ENCODE data around the gene TRIP10.
"Not testable (repeated sequence)": the region's sequence is repeated elsewhere in the genome, so short reads cannot be mapped to it uniquely, and the experiment has no call there.

Gene TRIP10, protein sequence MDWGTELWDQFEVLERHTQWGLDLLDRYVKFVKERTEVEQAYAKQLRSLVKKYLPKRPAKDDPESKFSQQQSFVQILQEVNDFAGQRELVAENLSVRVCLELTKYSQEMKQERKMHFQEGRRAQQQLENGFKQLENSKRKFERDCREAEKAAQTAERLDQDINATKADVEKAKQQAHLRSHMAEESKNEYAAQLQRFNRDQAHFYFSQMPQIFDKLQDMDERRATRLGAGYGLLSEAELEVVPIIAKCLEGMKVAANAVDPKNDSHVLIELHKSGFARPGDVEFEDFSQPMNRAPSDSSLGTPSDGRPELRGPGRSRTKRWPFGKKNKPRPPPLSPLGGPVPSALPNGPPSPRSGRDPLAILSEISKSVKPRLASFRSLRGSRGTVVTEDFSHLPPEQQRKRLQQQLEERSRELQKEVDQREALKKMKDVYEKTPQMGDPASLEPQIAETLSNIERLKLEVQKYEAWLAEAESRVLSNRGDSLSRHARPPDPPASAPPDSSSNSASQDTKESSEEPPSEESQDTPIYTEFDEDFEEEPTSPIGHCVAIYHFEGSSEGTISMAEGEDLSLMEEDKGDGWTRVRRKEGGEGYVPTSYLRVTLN

DNA sequence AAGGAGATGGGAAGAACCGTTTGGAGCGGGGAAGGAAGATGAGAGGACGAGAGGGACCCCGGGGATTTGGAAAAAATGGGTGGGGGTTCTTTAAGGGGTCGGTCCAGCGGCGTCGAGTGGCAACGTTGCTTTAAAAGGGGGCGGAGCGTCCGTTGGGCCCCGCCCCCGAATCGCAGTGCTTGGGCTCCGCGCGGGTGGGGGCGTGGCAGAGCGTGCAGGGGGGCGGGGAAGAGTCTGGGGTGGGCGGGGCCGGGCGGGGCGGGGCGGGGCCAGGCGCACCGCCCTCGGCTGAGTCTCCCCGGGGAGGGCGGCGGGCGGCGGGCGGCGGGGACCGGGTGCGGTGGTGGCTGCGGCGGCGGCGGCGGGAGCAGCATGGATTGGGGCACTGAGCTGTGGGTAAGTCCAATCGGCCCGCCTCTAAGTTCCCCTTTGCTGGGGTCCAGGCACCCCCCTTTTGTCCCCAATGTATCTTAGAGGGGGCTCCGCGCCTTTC, at the start of gene TRIP10:
TRIP10 (plus strand) TSS at position 291 of the 493 bp plus-strand sequence; CDS start at position 373, 82 bp downstream.
- peak; percentile 76 to 82 for DNase-seq

DNA sequence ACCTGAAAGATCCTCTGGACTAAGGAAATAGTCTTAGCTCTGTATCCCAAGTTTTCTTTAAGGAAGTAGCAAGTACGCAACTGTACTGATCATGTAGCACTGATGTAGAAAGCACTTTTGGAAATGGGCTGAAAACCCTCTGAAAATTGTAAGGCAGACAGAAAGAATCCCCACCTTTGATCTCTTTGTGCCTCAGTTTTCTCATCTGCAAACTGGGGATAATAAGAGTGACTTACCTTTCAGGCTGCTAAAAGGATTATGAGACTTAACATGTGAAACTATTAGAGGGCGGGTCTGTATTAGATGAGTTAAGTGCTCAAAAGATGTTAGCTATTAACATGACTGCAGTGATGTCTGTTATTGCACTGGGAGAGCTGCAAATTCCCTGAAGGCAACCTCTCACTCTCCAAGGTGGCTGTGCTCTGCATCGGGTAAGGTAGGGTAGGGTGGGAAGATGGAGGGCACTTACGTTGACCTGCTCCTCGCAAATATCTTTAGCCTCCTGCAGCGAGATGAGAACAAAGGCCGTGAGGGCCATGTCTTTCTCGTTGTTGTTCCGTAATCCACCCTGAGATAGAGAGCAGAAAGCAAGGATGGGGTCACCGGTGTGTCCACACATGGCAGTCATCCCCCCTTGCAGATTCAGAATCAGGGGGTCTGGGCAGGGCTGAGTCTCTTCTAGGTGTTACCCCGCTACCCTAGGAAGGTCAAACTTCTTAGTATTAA, 49.2 kb upstream of the TRIP10 start:
- DNase-seq: no peak

DNA sequence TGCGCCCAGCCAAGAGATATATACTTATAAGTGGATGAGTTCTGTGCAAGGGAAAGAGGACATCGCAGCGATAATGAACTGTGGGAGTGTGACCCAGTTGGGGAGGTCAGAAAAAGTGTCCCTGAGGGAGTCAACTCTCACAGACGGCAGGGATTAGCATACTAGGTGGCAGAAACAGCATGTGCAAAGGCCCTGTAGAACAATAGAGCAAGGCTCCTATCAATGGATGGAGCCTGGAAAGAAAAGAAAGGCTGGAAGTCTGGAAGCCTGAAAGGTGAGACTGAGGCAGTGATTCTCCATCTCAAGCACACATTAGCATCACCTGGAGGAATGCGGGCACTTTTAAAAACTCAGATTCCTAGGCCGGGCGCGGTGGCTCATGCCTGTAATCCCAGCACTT, 48.1 kb upstream of the TRIP10 start:
- no peak for DNase-seq

DNA sequence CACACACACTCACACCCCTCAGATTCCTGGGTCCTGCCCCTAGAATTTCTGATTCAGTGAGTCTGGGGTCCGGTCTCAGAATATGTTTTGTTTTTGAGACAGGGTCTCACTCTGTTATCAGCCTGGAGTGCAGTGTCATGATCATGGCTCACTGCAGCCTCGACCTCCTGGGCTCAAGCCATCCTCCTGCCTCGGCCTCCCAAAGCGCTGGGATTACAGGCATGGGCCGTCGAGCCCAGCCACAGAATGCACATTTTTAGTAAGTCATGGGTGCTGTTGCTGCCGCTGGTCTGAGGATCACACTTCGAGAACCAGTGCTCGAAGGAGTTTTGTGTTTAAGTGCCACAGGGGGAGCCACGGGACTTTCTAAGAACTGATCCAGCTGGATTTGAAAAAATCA, 47.5 kb upstream of the TRIP10 start:
- no peak for DNase-seq

DNA sequence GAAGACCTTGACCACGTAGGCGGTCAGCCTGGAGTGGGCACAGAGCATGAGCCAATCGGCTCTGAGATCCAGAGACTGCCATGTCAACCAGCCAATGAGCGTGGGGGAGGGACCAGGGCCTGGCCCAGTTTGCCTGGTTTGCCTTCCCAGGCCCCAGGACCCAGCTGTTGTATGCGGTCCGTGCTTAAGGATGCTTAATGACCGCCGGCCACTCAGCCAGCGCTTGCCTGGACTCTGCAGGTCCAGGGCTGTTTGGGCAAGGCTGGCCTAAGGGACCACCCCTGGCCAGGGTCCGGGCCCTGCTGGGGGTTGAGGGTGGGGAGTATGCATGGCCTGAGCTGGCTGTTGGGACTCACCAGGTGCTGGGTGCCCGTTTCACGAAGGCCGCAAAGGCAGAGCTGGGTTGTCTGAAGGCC, 46.4 kb upstream of the TRIP10 start:
- DNase-seq: no peak

DNA sequence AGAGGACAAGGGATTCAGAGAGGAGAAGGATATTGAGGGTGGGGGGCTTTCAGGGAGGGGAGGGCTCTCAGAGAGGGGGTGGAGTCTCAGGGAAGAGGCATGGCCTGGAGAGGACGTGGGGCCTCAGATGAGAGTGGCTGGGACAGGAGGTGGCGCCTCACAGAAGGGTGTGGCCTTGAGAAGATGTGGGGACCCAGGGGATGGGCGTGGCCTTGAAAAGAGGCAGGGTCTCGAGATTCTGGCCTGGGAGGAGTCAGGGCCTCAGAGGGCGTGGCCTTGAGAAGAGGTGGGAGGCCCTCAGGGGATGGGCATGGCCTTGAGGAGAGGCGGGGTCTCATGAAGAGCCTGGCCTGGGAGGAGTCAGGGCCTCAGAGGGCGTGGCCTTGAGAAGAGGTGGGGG, 45.8 kb upstream of the TRIP10 start:
- no peak for DNase-seq

DNA sequence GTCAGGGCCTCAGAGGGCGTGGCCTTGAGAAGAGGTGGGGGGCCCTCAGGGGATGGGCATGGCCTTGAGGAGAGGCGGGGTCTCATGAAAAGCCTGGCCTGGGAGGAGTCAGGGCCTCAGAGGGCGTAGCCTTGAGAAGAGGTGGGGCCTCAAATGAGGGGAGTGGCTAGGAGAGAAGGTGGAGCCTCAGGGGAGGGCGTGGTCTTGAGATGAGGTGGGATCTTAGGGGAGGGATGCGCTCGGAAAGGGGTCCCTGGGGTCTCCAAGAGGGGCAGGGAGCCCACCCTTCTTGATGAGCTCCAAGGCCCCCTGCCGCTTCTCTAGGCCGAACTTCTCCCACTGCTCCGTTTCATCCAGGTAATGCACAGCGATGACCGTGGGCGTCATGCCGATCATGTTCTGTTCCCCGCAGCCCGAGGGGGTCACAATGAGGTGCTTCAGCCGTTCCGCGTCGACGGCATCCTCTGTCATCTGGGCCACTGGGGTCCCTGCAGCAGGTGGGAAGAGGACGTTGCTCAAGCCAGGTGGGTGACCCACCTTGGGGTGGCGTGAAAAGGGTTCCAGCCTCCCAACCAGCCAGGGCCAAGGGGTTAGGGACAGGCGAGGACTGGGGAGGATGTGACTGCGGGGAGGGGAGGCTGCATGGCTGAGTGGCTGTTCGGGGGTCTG, 45.2 kb upstream of the TRIP10 start:
- DNase-seq: no peak

DNA sequence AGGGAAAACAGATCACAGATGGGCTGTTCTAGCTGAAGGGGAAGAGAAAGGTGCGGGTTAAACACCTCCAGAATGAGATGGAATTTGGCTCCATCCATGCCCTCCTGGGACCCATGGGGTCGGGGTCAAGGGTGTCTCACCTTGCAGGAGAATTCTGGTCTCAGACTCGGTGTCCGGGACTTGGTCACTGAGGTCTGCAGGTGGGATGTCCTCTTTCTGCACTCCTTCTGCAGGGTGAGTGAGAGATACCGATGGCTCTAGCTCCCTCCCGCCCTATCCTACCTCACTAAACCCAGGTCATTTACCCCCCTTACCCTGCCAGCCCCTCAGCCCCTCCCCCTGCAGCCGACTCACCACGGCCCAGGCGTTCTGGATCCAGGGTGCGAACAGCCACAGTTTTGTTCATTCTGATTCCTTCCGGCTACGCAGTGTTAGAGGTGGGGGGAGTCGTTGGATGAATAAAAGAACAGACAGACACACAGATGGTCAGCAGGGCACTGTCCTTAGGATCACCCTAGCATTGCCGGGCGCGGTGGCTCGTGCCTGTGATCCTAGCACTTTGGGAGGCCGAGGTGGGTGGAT, 43.1 kb upstream of the TRIP10 start:
- no peak for DNase-seq

DNA sequence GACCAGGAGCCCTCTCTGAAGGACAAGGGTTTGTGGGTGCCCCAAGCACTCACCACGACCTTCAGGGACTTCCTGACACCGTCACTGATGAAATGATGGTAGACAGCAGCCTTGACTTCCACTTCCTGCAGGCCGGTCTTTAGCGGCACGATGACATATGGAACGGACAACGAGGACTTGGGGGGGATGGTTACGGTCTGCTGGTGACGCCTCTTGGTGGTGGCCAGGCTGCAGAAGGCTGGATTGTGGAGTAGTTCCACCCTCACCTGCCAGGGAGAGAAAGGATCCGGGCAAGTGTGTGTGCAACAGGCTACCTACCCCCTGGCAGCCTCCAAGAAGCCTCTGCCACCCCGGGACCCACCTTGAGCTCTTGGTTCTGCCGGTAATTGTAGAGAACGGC, 42.2 kb upstream of the TRIP10 start:
- DNase-seq: no peak

DNA sequence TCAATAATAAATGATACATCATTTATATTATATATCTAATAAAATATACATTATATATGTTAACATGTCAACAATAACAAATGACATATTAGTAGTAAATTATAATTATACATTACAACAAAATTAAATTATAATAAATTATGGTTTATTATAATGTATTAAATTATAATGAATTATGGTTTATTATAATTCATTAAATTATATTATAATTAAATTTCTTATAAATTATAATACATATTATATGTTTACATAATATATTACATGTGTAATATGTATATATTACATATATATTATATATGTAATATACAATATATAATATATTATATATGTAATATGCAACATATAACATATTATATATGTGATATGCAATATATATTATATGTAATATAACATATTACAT, 39.5 kb upstream of the TRIP10 start:
- no peak for DNase-seq

DNA sequence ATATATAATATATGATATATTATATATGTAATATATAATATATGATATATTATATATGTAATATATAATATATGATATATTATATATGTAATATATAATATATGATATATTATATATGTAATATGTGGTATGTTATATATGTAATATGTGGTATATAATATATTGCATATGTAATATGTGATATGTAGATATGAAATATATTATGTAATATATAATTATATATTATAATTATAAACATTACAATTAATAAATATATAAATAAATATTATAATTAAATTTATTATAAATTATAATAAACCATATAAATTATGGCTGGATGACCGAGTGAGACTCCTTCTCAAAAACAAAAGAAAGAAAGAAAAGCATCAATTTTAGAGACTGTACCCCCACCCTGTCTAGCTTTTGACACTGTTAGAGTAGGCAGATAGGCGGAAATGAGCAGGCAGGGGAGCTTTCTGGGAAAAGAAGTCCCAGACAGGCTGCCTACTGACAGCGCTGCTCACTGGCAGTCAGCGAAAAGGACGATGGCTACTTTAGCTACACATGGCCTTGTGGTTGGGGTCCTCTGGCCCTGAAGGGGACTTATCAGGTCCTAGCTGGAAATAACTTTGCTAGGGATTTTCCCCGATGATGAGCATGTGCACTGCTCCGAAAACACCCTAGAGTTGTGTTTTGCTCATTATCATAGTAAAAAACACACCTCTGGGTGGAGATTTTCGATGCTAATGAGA, 38.7 kb upstream of the TRIP10 start:
- DNase-seq: no peak

DNA sequence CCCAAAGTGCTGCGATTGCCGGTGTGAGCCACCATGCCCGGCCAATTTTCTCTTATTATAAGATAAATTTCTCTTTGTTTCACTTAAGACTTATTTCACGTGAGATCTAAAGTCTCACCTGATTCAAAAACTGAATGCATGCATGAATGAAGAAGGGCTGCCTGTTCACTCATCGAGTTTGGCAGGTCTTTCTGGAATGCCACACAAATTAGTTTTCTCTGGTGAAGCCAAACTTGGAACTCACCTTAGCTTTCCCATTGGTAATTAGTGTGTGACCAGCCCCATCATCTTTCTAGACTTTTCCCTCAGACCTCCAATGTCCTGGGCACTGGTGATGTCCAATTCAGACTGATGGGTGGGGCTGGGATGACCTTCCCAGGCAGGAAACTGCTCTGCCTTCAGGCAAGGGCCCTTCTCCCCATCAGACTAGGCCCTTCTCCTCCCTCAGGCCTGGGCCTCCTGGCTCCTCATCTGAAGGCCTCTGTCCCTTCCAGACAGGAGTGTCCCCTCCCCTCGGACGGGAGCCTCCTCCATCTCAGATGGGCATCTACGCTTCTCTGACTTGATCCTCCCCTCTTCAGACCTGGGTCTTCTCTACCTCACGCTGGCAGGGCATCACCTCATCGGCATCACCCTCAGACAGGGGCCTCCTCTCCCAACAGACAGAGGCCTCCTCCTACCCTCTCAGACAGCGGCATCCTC, 33.4 kb upstream of the TRIP10 start:
- DNase-seq: no peak

DNA sequence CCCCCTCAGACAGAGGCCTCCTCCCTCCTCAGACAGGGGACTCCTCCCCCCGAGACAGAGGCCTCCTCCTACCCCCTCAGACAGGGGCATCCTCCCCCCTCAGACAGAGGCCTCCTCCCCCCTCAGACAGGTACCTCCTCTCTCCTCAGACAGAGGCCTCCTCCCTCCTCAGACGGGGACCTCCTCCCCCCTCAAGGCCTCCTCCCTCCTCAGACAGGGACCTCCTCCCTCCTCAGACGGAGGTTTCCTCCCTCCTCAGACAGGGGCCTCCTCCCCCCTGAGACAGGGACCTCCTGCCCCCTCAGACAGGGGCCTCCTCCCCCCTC, 32.9 kb upstream of the TRIP10 start:
- DNase-seq: no peak

DNA sequence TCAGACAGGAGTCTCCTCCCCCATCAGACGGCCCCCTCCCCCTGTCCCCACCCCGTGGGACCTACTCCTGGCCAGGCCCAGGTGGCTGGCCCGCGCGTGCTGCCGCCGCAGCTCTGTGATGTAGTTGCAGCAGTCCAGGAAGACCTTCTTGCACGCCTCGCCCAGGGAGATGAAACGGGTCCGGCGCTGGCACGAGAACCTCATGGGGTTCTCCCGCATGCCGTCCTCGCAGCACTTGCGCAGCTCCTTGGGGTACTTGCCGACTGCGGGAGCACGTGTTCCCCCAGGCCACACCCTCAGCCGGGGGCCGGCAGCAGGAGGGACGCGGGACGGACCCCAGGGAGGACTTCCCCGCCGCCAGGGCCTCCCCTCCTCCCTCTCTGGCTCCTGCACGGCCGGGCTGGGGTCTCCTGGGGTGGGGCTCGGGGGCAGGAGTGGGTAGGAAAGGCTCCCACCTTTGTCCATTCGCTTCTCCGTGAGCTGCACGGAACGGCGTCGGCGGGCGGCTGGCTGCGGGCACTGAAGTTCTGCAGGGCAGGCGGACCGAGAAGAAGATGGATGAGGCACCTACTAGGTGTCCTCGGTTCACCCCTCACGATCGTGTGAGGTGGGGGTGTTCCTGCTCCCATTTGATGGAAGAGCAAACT, 32.3 kb upstream of the TRIP10 start:
- DNase-seq: no peak

DNA sequence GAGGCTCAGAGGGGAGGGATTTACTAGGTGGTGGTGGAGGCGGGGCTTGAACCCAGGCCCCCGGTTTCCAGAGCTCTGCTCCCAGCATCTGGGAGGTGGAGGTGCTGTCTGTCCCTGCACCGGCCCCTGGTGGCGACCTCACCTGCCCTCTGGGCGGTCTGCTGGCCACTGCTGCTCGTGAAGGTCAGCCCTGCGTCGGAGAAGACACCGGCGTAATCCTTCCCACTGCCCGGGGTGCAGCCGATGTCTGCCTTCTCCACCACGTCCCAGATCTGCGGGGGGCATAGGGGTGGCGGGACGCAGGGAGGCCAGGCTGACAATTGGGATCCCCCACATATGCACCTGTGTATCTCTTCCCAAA, 31.8 kb upstream of the TRIP10 start:
- no peak for DNase-seq

DNA sequence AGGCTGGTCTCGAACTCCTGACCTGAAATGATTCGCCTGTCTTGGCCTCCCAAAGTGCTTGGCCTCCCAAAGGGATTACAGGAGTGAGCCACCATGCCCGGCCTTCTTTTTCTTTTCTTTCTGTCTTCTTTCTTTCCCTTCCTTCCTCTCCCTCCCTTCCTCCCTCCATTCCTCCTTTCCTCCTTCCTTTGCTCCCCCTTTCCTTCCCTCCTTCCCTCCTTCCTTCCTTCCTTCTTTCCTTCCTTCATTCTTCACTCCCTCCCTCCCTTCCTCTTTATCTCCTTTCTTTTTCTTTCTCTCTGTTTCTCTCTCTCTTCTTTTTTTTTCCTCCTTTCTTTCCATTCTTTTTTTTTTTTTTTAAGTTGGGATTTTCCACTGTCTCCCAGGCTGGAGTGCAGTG, 31.1 kb upstream of the TRIP10 start:
- no peak for DNase-seq

DNA sequence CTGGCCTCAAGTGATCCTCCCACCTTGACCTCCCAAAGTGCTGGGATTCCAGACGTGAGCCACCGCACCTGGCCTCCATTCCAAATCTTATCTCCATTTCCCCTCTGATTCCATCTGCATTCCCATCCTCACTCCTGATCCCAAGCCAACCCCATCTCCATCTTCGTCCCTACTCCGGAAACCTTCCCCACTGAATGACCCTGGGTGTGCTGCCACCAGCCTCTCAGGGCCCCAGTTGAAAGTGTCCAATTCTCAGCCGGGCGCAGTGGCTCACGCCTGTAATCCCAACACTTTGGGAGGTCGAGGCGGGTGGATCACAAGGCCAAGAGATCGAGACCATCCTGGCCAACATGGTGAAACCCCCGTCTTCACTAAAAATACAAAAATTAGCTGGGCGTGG, 30.6 kb upstream of the TRIP10 start:
- DNase-seq: not testable (repeated sequence)

DNA sequence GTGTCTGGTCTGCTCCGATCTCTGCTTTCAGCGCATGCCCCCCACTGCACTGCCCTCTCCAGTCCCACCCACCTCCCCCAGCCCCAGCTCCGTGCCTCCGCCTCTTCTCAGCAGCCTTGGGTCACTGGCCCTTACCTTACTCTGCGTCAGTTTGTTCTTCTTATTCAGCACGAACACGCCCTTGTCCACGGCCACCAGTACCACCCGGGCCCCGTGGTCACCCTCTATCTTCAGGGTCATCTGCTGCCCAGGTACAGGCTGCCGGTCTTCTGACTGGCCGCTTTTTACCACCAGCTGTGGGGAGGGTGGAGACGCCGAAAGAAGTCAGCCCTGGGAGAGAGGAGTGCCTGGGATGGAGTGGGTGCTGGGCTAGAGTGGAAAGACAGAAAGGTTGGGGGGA, 29.9 kb upstream of the TRIP10 start:
- DNase-seq: no peak

DNA sequence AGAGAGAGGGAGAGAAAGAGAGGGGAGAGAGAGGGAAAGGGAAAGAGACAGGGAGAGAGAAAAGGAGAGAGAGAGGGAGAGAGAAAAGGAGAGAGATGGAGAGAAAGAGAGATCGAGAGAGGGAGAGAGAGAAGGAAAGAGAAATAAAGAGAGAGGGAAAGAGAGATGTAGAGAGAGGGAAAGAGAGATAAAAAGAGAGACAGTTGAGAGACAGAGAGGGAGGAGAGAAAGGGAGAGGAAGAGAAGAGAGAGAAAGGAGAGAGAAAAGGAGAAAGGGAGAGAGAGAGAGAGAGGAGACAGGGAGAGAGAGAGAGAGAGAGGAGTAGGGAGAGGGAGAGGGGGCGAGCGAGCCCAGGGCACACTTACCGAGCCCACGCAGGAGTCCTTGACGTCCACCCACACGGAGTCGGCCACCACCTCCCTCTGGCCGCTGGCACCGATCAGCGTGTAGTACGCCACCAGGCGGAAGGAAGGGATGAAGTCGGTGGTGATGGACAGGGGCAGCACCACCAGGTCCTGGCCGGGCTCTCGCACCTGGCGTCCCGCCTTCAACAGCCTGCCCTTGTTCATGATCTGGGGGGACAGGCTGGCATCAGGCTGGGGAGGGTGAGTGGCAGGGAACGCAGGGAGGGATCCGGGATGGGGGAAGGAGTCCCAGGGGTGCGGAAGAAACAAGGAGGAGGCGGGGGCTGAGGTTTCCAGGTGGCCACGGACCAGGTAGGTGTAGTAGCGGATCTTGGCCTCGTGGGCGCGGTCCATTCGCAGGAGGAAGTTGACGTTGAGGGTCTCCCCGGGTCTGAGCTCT, 29.0 kb upstream of the TRIP10 start:
- peak in 1 of 2 donors; percentile 17 for DNase-seq

DNA sequence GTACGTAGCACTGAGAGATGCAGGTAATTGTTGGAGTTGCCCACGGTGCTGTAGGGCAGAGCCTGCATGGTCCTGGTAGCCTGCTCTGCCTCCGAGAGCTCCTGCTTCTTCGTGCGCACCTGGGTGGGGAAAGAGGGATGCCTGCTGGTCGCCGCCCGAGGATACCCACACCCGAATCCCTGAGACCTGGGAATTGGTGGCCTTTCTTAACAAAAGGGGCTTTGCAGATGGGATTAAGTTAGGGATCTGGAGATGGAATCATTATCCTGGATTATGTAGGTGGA, 28.5 kb upstream of the TRIP10 start:
- DNase-seq: no peak

DNA sequence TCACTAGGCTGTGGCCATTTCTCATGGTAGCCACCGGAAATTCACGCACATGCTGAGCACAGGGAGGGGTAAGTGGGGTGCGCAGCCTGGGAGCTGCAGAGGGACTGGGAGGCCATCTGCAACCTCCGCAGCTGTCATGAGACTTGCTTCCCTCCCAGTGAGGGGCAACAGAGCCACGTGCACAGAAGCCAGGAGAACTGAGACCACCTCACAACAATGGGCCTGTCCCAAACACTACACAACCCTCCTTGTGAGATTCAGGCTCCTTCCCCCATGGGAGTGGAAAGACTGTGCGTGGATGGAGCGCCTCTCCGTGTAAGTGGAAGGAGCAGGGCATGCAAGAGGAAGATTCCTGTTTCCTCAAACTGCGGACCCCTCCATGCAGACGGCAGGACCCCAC, 27.9 kb upstream of the TRIP10 start:
- no peak for DNase-seq

Measured in activated CD4-positive, alpha-beta T cell treated with anti-CD3 and anti-CD28 coated beads for 4 hours (primary cell).